GM21360 (cell line): ENCODE results near the gene GNG11.
A peak's percentile ranks its signal among the peaks of the same experiment; 100 is the strongest.

Experiments used
- ATAC-seq: cut with Tn5 transposase; IDR thresholded peaks from one replicate; pipeline ENCODE4 v1.9.1; 2021; ENCODE audit warnings: mild to moderate bottlenecking, moderate library complexity; ENCODE audit not compliant: unreplicated experiment

Gene GNG11

GRCh38 chr7:93921607-93922566 is at the start of gene GNG11:
Gene GNG11, plus strand, starts transcription at chr7:93921735. Its CDS starts 403 bp downstream, at chr7:93922138.
- ATAC-seq, result peak; percentile 87

GRCh38 chr7:93873998-93874574 is 47.4 kb upstream of the GNG11 start:
- ATAC-seq, result no peak

- no peak for ATAC-seq
These were observed 43.8 kb upstream of the GNG11 start for GRCh38 chr7:93877742-93878141.

GRCh38 chr7:93879356-93879755 is 42.2 kb upstream of the GNG11 start:
- ATAC-seq, result no peak

GRCh38 chr7:93882468-93882867 is 39.1 kb upstream of the GNG11 start:
- ATAC-seq, result no peak

GRCh38 chr7:93883078-93883916 is 38.2 kb upstream of the GNG11 start:
- no peak for ATAC-seq

GRCh38 chr7:93883917-93884345 is 37.6 kb upstream of the GNG11 start:
- no peak for ATAC-seq

GRCh38 chr7:93884541-93884940 is 37.0 kb upstream of the GNG11 start:
- ATAC-seq, result no peak

- no peak for ATAC-seq
These were observed 32.3 kb upstream of the GNG11 start for GRCh38 chr7:93889261-93889660.

GRCh38 chr7:93890041-93890463 is 31.5 kb upstream of the GNG11 start:
- peak; percentile 58 for ATAC-seq

GRCh38 chr7:93890464-93891068 is 31.0 kb upstream of the GNG11 start, which contains the start of gene TFPI2:
Gene TFPI2, minus strand, starts transcription at chr7:93890753. Its CDS starts 75 bp downstream, at chr7:93890678.
- ATAC-seq, result peak; percentile 54

- no peak for ATAC-seq
These were observed 27.1 kb upstream of the GNG11 start for GRCh38 chr7:93894426-93894825.

- ATAC-seq, result no peak
These were observed 26.4 kb upstream of the GNG11 start for GRCh38 chr7:93894966-93895640.

GRCh38 chr7:93895859-93896600 is 25.5 kb upstream of the GNG11 start:
- ATAC-seq, result no peak

GRCh38 chr7:93897680-93898079 is 23.9 kb upstream of the GNG11 start:
- no peak for ATAC-seq

- ATAC-seq, result no peak
These were observed 18.6 kb upstream of the GNG11 start for GRCh38 chr7:93902777-93903423.

GRCh38 chr7:93906267-93906666 is 15.3 kb upstream of the GNG11 start, which contains the start of gene GNGT1:
Gene GNGT1, plus strand, starts transcription at chr7:93906567. Its CDS starts 180 bp downstream, at chr7:93906747.
- ATAC-seq, result no peak

- no peak for ATAC-seq
These were observed 11.2 kb upstream of the GNG11 start for GRCh38 chr7:93910076-93910994.
